Thoracic aorta (tissue), 2 donors: Measurements from ENCODE around the gene KCNJ12. TPM values are rescaled to one million over a fixed set of nuclear protein-coding genes. Genes with fewer than 3 reads are reported as not detected.

Experiments
- ATAC-seq: fragments of 150-250 bp; one replicate; pipeline ENCODE4 v1.8.0; 2017; ENCODE audit warnings: low read depth; ENCODE audit not compliant: insufficient number of reproducible peaks, low FRiP score
- DNase-seq: peaks from one replicate; pipeline ENCODE4 v3.0.0-alpha.2; 2020; ENCODE audit warnings: low spot score
- H3K27ac ChIP-seq, 2 donors: fragments of 200-600 bp; sonication (generic); 1 replicate in 1 of 2; 2 replicates in 1 of 2; pipeline ENCODE4 v1.5.1; 2016; ENCODE audit warnings: mild to moderate bottlenecking in 2 of 2, moderate library complexity in 2 of 2
- H3K27me3 ChIP-seq: fragments of 200-600 bp; sonication (generic); replicated peaks from 2 replicates; pipeline ENCODE4 v1.6.0; 2016; ENCODE audit warnings: mild to moderate bottlenecking; ENCODE audit not compliant: insufficient read depth
- H3K36me3 ChIP-seq: fragments of 200-600 bp; sonication (generic); one replicate; pipeline ENCODE4 v1.5.1; 2016
- H3K4me1 ChIP-seq, 2 donors: fragments of 200-600 bp; sonication (generic); 1 replicate in 1 of 2; 2 replicates in 1 of 2; pipeline versions ENCODE4 v1.5.1 to v1.6.0; 2016; ENCODE audit warnings: low read depth in 2 of 2, mild to moderate bottlenecking in 1 of 2; ENCODE audit not compliant: control insufficient read depth in 1 of 2
- H3K4me3 ChIP-seq: fragments of 200-600 bp; sonication (generic); 2 replicates; pipeline ENCODE4 v1.5.1; 2016; ENCODE audit warnings: mild to moderate bottlenecking
- H3K9me3 ChIP-seq: fragments of 200-600 bp; sonication (generic); 2 replicates; pipeline ENCODE4 v1.5.1; 2016
- CTCF ChIP-seq: fragments of 200-600 bp; sonication (generic); IDR thresholded peaks from one replicate; pipeline ENCODE4 v1.5.1; 2019; ENCODE audit warnings: antibody characterized with exemption
- total RNA-seq, 2 donors: library from RNA; depleted of rRNA; stranded (reverse); fragments of >200 nt; gene quantifications; one replicate each; pipeline versions ENCODE4 v1.1.0 to v1.2.3, GENCODE V29; 2016

The KCNJ12 gene
- total RNA-seq, 2 donors from 2014 or later: 0.81 to 1.2 TPM

- Histone ChIP-seq H3K4me3 (peak overlapping the region; percentile 78), H3K9me3 (no peaks in the 10 kb centered on the region), H3K27me3 (no peaks in the 10 kb centered on the region), H3K4me1 (peaks cover 13 to 25% of the 10 kb centered on the region in 2 donors), H3K36me3 (no peaks in the 10 kb centered on the region), H3K27ac (no peak overlapping the region)
- no peak for DNase-seq
- no peak for TF ChIP-seq CTCF
- ATAC-seq: no peak
Measured at GRCh38 chr17:21376759-21377690, 868 bp downstream of the KCNJ12 start.

GRCh38 chr17:21377705-21378396, 1.7 kb downstream of the KCNJ12 start:
- Histone ChIP-seq H3K9me3 (no peaks in the 10 kb centered on the region), H3K27me3 (no peaks in the 10 kb centered on the region), H3K4me3 (peak overlapping the region; percentile 78), H3K27ac (no peak overlapping the region), H3K36me3 (no peaks in the 10 kb centered on the region), H3K4me1 (peaks cover 13 to 25% of the 10 kb centered on the region in 2 donors)
- DNase-seq (no peak), ATAC-seq (no peak)
- no peak for TF ChIP-seq CTCF

GRCh38 chr17:21378553-21378952, 2.4 kb downstream of the KCNJ12 start:
- Histone ChIP-seq H3K27ac (no peak overlapping the region), H3K4me3 (no peak overlapping the region), H3K36me3 (no peaks in the 10 kb centered on the region), H3K27me3 (no peaks in the 10 kb centered on the region), H3K9me3 (no peaks in the 10 kb centered on the region), H3K4me1 (peaks cover 13 to 25% of the 10 kb centered on the region in 2 donors)
- DNase-seq (no peak), ATAC-seq (no peak)
- TF ChIP-seq CTCF: no peak

GRCh38 chr17:21379080-21379711, 3.0 kb downstream of the KCNJ12 start:
- no peak for ATAC-seq
- Histone ChIP-seq H3K27ac (no peak overlapping the region), H3K36me3 (no peaks in the 10 kb centered on the region), H3K4me1 (peaks cover 13 to 25% of the 10 kb centered on the region in 2 donors), H3K4me3 (no peak overlapping the region), H3K9me3 (no peaks in the 10 kb centered on the region), H3K27me3 (no peaks in the 10 kb centered on the region)
- TF ChIP-seq CTCF: no peak
- no peak for DNase-seq

- no peak for ATAC-seq
- no peak for TF ChIP-seq CTCF
- no peaks in the 10 kb centered on the region for H3K9me3 ChIP-seq
- no peak overlapping the region for H3K27ac ChIP-seq
- no peaks in the 10 kb centered on the region for H3K36me3 ChIP-seq
- DNase-seq: no peak
- no peaks in the 10 kb centered on the region for H3K27me3 ChIP-seq
- H3K4me3 ChIP-seq: no peak overlapping the region
- peaks cover 13 to 25% of the 10 kb centered on the region in 2 donors for H3K4me1 ChIP-seq
Measured at GRCh38 chr17:21380659-21381058, 4.5 kb downstream of the KCNJ12 start.
